ENCODE measurements around the gene PTPRN2.

DNA sequence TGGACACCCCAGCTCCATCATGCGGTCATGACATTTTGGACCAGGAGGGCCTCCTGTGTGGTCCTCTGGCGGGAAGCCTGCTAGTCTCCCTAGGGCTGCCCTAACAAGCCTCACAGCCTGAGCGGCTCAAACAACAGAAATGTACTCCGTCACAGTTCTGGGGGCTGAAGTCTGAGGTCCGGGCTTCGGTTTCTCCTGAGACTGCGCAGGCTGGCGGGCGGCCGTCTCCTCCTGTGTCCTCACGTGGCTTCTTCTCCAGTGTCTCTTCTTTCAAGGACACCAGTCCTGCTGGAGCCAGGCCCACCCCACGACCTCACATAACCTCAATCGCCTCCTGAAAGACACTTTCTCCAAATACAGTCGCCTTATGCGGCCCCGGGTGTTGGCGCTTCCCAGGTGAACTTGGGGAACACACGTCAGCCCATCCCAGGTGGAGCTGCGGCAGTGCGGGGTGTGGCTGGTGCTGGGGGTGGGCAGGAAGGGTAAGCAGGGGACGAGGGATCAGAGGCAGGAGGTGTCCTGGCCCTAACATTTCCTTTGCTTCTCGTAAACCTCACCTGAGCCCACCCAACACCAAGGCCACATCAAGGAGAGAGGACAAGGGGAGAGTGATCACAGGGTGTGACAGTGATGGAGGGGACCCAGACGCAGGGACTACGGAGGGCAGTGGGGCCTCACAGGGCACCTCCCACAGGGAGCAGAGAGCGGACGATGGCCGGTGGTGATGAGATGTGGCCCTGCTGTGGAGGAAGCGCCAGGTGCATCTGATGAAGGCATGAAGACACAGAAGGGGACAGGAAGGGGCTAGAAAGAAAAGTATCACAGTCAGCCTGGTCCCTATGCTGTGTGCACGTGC is 580.6 kb downstream of the PTPRN2 start:
- TF ChIP-seq, protein P1, sequence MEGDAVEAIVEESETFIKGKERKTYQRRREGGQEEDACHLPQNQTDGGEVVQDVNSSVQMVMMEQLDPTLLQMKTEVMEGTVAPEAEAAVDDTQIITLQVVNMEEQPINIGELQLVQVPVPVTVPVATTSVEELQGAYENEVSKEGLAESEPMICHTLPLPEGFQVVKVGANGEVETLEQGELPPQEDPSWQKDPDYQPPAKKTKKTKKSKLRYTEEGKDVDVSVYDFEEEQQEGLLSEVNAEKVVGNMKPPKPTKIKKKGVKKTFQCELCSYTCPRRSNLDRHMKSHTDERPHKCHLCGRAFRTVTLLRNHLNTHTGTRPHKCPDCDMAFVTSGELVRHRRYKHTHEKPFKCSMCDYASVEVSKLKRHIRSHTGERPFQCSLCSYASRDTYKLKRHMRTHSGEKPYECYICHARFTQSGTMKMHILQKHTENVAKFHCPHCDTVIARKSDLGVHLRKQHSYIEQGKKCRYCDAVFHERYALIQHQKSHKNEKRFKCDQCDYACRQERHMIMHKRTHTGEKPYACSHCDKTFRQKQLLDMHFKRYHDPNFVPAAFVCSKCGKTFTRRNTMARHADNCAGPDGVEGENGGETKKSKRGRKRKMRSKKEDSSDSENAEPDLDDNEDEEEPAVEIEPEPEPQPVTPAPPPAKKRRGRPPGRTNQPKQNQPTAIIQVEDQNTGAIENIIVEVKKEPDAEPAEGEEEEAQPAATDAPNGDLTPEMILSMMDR (conservative IDR thresholded peaks at IDR 0.05; ENCODE audit: low read length): no peak
- TF ChIP-seq EZH2phosphoT487 (IDR thresholded peaks at IDR 0.05; ENCODE audit: borderline replicate concordance, low read depth, low read length): no peak

All from OCI-LY7 (cell line).